Measurements from ENCODE around the gene GPSM1.

GRCh38 chr9:136324501-136325300 lies 2.6 kb upstream of the GPSM1 start:
- no peak for TF ChIP-seq CTCF (IDR thresholded peaks at IDR 0.05)
- no peak for TF ChIP-seq EZH2 (IDR thresholded peaks at IDR 0.05; ENCODE audit: borderline replicate concordance, insufficient read depth, low read depth, low read length, poor library complexity, severe bottlenecking)

Data from B cell (primary cell).